GM10847 (cell line): ENCODE results near the gene ATP10A.

ENCODE experiments used
- POLR2A ChIP-seq: IDR thresholded peaks from 2 replicates; pipeline ENCODE4 v1.6.1; 2011; ENCODE audit not compliant: insufficient read length; ENCODE audit errors: extremely low read depth

The ATP10A gene

GRCh38 chr15:25850154-25851111, 12.7 kb downstream of the ATP10A start:
- no peak for TF ChIP-seq POLR2A

GRCh38 chr15:25849157-25849921, 13.8 kb downstream of the ATP10A start:
- no peak for TF ChIP-seq POLR2A

GRCh38 chr15:25848784-25849156, 14.4 kb downstream of the ATP10A start:
- no peak for TF ChIP-seq POLR2A

GRCh38 chr15:25848325-25848724, 14.8 kb downstream of the ATP10A start:
- TF ChIP-seq POLR2A = no peak

- TF ChIP-seq POLR2A = no peak
Observed at GRCh38 chr15:25847051-25847450, 16.1 kb downstream of the ATP10A start.

GRCh38 chr15:25846377-25846776, 16.8 kb downstream of the ATP10A start:
- no peak for TF ChIP-seq POLR2A

- TF ChIP-seq POLR2A = no peak
Observed at GRCh38 chr15:25844981-25845680, 18.0 kb downstream of the ATP10A start.

GRCh38 chr15:25844542-25844941, 18.6 kb downstream of the ATP10A start:
- TF ChIP-seq POLR2A = no peak

- TF ChIP-seq POLR2A = no peak
Observed at GRCh38 chr15:25844076-25844475, 19.1 kb downstream of the ATP10A start.

- TF ChIP-seq POLR2A = no peak
Observed at GRCh38 chr15:25839638-25840156, 23.4 kb downstream of the ATP10A start.

- no peak for TF ChIP-seq POLR2A
Observed at GRCh38 chr15:25838871-25839195, 24.3 kb downstream of the ATP10A start.

- no peak for TF ChIP-seq POLR2A
Observed at GRCh38 chr15:25838191-25838870, 24.8 kb downstream of the ATP10A start.

GRCh38 chr15:25832158-25832557, 31.0 kb downstream of the ATP10A start:
- TF ChIP-seq POLR2A = no peak

- TF ChIP-seq POLR2A = no peak
Observed at GRCh38 chr15:25830844-25831451, 32.2 kb downstream of the ATP10A start.
